GM19372 (cell line): ENCODE results near the gene DOK7.
"Not testable (repeated sequence)": the region's sequence is repeated elsewhere in the genome, so short reads cannot be mapped to it uniquely, and the experiment has no call there.

Source experiments
- ATAC-seq: cut with Tn5 transposase; IDR thresholded peaks from one replicate; pipeline ENCODE4 v1.9.1; 2021; ENCODE audit warnings: mild to moderate bottlenecking, low read depth, moderate library complexity; ENCODE audit not compliant: unreplicated experiment

DOK7 gene

GRCh38 chr4:3499710-3500109, 36.6 kb downstream of the DOK7 start:
- ATAC-seq: no peak

DNA sequence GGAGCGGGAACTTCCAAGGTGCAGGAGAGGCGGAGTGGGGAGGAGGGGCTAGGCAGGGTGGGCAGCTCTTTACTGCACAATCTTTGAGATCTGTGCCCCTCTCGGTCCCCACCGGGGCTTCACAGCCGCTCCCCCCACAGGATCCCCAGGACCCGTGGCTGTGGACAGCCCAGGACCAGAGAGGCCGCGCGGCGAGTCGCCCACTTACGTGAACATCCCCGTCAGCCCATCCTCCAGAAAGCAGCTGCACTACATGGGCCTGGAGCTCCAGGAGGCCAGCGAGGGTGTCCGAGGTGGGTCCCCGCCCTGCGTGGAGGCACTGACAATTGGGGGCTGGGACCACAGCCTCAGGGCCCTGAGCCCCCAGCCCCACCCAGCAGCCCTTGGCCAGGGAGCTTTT, 37.0 kb downstream of the DOK7 start:
- ATAC-seq: no peak

DNA sequence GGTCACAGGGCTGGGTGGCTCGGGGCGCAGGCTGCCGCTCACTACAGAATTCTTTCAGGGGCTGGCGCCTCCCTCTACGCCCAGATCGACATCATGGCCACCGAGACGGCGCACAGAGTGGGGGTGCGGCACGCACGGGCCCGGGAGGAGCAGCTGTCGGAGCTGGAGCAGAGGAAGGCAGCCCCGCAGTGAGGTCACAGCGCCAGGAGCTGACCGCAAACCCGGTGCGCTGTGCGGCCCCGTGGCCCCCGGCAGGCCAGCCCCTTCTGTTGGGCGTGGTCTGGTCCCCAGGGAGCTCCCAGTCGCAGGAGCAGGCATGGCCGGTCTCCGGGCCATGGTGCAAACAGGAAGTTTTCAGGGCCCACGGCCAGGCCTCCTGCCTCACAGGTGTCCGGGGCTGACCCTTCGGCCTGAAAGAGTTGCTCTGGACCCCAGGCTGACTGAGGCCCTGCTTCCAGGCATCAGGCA, 37.6 kb downstream of the DOK7 start:
- no peak for ATAC-seq

DNA sequence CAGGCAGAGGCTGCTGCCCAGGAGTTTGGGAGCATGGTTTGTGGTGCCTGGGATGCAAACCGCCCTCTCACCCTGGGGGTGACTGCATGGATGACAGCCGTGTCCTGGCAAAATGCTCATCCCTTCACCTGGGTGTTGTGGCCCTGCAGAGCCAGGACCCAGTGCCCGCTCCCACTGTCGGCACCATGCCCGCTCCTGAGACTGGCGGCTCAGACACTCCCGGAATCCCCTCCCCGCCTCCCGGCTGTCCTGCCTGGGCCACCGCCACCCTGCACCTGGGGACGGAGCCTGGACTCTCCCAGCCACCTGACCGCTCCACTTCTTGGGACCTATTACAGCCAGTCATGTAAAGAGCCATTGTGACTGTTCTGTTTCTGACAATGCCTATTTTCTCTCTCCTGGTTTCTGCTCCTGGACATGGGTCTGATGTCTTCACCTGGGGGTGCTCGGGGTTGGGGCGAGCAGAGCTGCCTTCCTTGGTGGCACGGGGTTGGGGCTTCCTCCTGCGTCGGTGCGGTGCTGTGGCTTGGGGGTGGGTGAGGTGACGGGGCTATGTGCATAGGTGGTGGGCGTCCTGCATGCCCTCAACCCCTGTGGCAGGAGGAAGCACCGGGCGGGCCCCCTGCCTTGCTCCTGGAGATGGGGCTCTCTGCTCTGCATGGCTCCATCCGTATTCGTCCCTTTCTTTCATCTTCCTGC, 38.2 kb downstream of the DOK7 start:
- no peak for ATAC-seq

GRCh38 chr4:3501825-3502425, 38.8 kb downstream of the DOK7 start:
- no peak for ATAC-seq

GRCh38 chr4:3502941-3503936, 40.1 kb downstream of the DOK7 start:
- ATAC-seq: no peak

DNA sequence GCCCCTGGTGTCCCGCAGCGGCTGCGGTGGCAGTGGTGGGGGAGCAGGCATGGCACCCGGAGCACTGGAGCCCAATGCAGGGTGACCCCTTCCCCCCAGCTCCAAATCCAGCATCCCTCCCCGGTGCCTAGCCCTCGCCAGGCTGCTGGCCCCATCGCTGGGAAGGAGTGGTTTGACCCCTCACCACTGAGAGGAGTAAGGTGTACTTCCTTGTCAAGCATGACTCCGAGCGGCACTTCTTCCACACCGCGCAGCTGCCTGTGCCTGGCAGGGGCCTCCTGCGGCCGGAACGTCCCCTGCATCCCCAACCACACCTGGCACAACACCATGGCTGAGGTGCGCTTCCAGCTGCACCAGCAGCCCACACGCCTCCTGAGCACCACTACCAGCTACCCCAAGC, 42.1 kb downstream of the DOK7 start:
- no peak for ATAC-seq

GRCh38 chr4:3508542-3508941, 45.4 kb downstream of the DOK7 start:
- ATAC-seq: no peak

GRCh38 chr4:3510481-3510880, 47.4 kb downstream of the DOK7 start:
- ATAC-seq: no peak

- ATAC-seq: no peak
These were observed 48.1 kb downstream of the DOK7 start for GRCh38 chr4:3511187-3511586.

- not testable (repeated sequence) for ATAC-seq
These were observed 48.5 kb downstream of the DOK7 start for GRCh38 chr4:3511601-3512000.

DNA sequence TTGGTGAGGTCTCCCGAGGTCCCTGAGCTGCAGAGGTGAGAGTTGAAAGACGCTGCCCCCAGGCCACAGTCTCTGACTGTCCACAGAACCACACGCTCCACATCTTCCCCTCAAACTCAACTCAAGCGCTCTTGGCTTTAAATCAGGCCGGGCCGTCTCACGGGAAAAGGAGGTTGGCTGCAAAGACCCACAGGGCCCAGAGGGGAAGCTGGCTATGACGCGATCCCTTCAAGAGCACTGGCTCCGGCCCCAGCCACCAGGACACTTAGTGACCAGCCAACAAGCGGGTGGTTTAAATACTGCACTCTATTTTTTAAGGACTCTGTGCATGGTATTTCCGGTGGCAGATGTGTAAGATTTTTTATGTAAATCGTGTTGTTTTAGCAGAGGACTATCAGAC, 49.2 kb downstream of the DOK7 start:
- no peak for ATAC-seq

- ATAC-seq: no peak
These were observed 49.6 kb downstream of the DOK7 start for GRCh38 chr4:3512719-3513118.

DNA sequence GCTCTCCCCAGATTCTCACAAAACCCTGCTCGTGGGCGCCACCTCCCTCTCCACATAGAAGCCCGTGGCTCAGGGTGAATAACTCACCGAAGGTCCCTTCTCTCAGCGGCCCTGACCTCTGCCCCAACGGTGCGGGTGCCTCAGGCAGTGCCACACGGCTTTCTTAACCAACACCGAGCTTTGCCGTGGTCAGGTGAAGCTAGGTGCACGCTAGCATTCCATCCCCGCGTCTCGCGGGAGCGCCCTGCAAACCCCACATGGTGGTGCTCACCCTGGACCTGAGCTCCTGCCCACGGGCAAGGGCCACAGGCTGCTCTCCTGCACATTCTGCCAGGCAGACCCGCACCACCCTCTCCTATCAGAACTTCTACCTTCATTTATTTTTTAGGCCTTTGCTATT, 50.7 kb downstream of the DOK7 start:
- no peak for ATAC-seq

DNA sequence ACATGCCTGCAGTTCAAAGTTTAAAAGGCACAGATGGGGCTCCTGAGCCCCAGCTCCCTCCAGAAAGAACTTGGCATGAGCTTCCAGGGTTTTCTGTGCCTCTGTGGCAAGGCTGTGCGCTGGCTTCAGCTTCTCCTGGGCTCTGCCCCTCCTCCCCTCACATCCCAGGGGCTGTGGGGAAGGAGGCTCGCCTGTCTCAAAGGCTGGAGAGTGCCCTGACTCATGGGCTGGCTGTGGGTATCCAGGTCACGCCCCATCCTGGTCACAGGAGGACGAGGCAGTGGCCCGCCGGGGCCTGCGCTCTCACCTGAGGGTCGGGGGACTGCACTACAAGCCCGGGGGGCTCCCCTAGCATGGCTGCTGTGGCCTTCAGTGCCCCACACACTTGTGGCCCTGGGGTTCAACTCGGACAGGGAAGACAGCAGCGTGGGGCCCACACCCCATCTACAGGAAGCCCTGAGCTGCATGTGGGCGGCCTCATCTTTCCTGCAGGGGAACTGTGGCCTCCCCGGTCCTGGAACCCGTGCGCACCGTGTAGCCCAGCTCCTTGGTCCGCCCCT, 51.2 kb downstream of the DOK7 start:
- ATAC-seq: no peak

DNA sequence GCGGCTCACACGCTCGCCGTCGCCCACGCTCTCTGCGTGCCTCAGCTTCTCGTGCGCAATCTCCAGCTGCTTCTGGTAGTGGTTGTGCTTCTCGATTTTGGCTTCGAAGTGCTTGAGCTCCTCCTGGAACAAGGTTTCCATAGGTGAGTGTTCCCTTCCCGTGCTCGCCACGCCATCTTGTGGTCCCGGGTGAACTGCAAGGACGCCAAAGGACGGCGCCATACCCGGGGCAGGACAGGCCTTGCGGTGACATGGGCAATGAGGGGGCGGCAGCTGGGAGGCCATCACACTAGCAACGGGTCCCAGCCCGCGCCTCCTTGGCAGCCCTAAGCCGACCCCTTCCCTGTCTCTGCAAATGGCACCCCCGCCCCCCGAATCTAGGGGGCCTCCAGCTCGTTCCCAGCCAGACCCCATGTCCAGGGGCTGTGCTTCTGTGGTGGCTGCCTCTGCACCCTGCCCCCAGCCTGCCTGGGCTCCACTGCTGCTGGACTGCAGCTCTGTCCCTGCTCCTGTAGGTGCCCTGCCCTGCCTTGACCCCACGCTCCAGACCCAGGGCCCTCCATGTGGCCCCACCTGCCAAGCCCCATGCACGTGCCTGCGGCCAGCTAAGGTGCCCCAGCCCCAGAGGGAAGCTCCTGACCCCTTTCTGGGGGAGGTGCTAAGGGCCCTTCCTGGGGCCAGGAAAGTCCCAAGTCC, 51.8 kb downstream of the DOK7 start:
- ATAC-seq: no peak

DNA sequence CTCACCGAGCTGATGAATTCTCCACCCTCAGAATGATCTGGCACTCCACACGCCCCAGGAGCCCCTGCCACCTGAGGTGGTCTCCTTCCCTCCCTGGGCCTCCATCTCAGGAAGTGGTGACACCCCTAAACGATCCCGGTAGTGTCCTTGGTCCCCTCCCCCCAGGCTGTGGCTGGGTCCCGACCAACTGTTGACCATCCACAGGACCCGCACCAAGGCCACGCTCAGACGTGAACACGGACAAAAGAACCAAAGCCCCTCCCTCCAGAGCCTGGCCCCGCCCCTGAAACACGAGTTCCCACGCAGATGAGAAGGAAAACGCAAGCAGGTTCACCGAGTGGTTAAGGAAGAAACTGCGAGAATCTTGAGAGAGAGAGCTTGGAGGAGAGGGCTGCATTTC, 52.5 kb downstream of the DOK7 start:
- ATAC-seq: no peak

DNA sequence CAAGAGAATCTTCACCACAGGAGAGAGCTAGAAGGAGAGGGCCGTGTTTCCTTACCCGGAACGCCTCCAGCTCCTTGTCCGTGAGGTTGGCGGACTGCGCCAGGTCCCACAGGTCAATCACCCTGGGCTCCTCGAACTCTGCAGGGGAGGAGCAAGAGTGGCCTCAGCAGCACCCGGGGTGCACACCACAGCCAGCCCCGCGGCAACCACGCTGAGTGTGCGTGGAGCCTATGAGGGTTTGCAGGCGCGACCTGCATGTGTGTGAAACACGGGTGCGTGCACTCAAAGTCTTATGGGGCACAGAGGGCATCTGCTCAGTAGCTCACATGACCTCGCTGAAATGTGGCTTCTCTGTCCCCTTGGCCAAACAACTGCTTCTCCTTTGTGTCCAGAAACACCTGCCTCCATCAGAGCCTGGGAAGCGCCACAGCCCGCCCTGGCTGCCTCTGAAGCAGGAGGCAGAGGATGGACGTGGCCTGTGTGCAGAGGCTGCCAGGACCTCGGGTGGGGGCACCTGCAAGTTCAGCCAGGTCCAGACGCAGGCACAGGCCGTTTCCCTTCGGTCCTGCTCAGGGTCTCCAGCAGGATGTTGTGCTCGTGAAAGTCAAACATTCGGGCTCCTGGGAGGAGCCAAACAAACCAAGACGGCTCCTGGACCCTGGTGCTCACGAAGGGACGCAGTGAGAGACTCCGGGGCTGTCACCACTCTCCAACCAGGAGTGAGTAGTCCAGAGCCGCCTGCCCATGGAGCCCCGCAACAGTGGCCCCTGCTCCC, 53.1 kb downstream of the DOK7 start:
- ATAC-seq: no peak
